Measurements from ENCODE around the gene YJEFN3. TPM values are rescaled to one million over a fixed set of nuclear protein-coding genes. Genes with fewer than 3 reads are reported as not detected.

YJEFN3 gene
- total RNA-seq, 2 donors from 2014 or later = 7.3 to 12.6 TPM

GRCh38 chr19:19532806-19533701, 4.3 kb downstream of the YJEFN3 start:
- peaks cover 18% of the 10 kb centered on the region for H3K36me3 Mint-ChIP-seq (ENCODE audit: low read depth)
- no peaks in the 10 kb centered on the region for H3K9me3 Mint-ChIP-seq
- no peak for DNase-seq
- no peak overlapping the region for H3K27ac Mint-ChIP-seq
- no peak overlapping the region for H3K4me3 Mint-ChIP-seq
- TF ChIP-seq, protein P1, sequence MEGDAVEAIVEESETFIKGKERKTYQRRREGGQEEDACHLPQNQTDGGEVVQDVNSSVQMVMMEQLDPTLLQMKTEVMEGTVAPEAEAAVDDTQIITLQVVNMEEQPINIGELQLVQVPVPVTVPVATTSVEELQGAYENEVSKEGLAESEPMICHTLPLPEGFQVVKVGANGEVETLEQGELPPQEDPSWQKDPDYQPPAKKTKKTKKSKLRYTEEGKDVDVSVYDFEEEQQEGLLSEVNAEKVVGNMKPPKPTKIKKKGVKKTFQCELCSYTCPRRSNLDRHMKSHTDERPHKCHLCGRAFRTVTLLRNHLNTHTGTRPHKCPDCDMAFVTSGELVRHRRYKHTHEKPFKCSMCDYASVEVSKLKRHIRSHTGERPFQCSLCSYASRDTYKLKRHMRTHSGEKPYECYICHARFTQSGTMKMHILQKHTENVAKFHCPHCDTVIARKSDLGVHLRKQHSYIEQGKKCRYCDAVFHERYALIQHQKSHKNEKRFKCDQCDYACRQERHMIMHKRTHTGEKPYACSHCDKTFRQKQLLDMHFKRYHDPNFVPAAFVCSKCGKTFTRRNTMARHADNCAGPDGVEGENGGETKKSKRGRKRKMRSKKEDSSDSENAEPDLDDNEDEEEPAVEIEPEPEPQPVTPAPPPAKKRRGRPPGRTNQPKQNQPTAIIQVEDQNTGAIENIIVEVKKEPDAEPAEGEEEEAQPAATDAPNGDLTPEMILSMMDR (conservative IDR thresholded peaks at IDR 0.05) = no peak
- H3K27me3 Mint-ChIP-seq (ENCODE audit: insufficient read depth) = peaks cover 30% of the 10 kb centered on the region
- 84% methylated on average over 11 to 14 of the region's 14 CpGs for WGBS, 2 experiments (ENCODE audit: insufficient coverage in 1 of 2, insufficient read length in 1 of 2)
- H3K4me3 ChIP-seq (ENCODE audit: low read length) = no peak overlapping the region
- no peak overlapping the region for H3K27ac ChIP-seq (ENCODE audit: low read depth, low read length)
- no peaks in the 10 kb centered on the region for H3K4me1 Mint-ChIP-seq
- no peak overlapping the region for H3K9ac ChIP-seq (ENCODE audit: extremely low read depth, low read length, poor library complexity, severe bottlenecking)
- no peaks in the 10 kb centered on the region for H3K4me1 ChIP-seq (ENCODE audit: control insufficient read depth, insufficient read depth, low read length)
- H3K36me3 ChIP-seq (ENCODE audit: control insufficient read depth, insufficient read depth, low read length) = peaks cover 16% of the 10 kb centered on the region
- no peaks in the 10 kb centered on the region for H3K9me3 ChIP-seq (ENCODE audit: control insufficient read depth, low read length)
- no peaks in the 10 kb centered on the region for H3K27me3 ChIP-seq (ENCODE audit: control insufficient read depth, insufficient read depth, low read length, poor library complexity, severe bottlenecking)

GRCh38 chr19:19533841-19534240, 5.1 kb downstream of the YJEFN3 start:
- H3K9me3 Mint-ChIP-seq = no peaks in the 10 kb centered on the region
- no peaks in the 10 kb centered on the region for H3K9me3 ChIP-seq (ENCODE audit: control insufficient read depth, low read length)
- H3K36me3 ChIP-seq (ENCODE audit: control insufficient read depth, insufficient read depth, low read length) = peaks cover 16% of the 10 kb centered on the region
- no peak overlapping the region for H3K27ac Mint-ChIP-seq
- H3K4me3 Mint-ChIP-seq = no peak overlapping the region
- H3K4me1 Mint-ChIP-seq = peaks cover 2% of the 10 kb centered on the region
- H3K9ac ChIP-seq (ENCODE audit: extremely low read depth, low read length, poor library complexity, severe bottlenecking) = no peak overlapping the region
- TF ChIP-seq, protein P1 (conservative IDR thresholded peaks at IDR 0.05) = no peak
- peaks cover 12% of the 10 kb centered on the region for H3K36me3 Mint-ChIP-seq (ENCODE audit: low read depth)
- H3K27ac ChIP-seq (ENCODE audit: low read depth, low read length) = no peak overlapping the region
- H3K4me1 ChIP-seq (ENCODE audit: control insufficient read depth, insufficient read depth, low read length) = no peaks in the 10 kb centered on the region
- H3K4me3 ChIP-seq (ENCODE audit: low read length) = no peak overlapping the region
- no peaks in the 10 kb centered on the region for H3K27me3 ChIP-seq (ENCODE audit: control insufficient read depth, insufficient read depth, low read length, poor library complexity, severe bottlenecking)
- WGBS, 2 experiments (ENCODE audit: insufficient coverage in 1 of 2, insufficient read length in 1 of 2) = 92 to 94% methylated on average over 5 to 6 of the region's 6 CpGs
- H3K27me3 Mint-ChIP-seq (ENCODE audit: insufficient read depth) = peaks cover 35% of the 10 kb centered on the region
- no peak for DNase-seq

- Histone ChIP-seq H3K9me3 (ENCODE audit: control insufficient read depth, low read length) (no peaks in the 10 kb centered on the region), H3K27me3 (ENCODE audit: control insufficient read depth, insufficient read depth, low read length, poor library complexity, severe bottlenecking) (no peaks in the 10 kb centered on the region), H3K27ac (ENCODE audit: low read depth, low read length) (no peak overlapping the region), H3K4me1 (ENCODE audit: control insufficient read depth, insufficient read depth, low read length) (no peaks in the 10 kb centered on the region), H3K9ac (ENCODE audit: extremely low read depth, low read length, poor library complexity, severe bottlenecking) (no peak overlapping the region), H3K36me3 (ENCODE audit: control insufficient read depth, insufficient read depth, low read length) (peaks cover 10% of the 10 kb centered on the region), H3K4me3 (ENCODE audit: low read length) (no peak overlapping the region)
- Mint-ChIP-seq H3K9me3 (no peaks in the 10 kb centered on the region), H3K4me1 (peaks cover 2% of the 10 kb centered on the region), H3K36me3 (ENCODE audit: low read depth) (peaks cover 9% of the 10 kb centered on the region), H3K27me3 (ENCODE audit: insufficient read depth) (peaks cover 44% of the 10 kb centered on the region), H3K27ac (no peak overlapping the region), H3K4me3 (no peak overlapping the region)
- WGBS, 2 experiments (ENCODE audit: insufficient coverage in 1 of 2, insufficient read length in 1 of 2) = 91 to 92% methylated on average over 18 to 27 of the region's 27 CpGs
- TF ChIP-seq, protein P1 (conservative IDR thresholded peaks at IDR 0.05) = no peak
- no peak for DNase-seq
Observed at GRCh38 chr19:19534556-19535265, 6.0 kb downstream of the YJEFN3 start.

Data from endodermal cell (in vitro differentiated cells).